Activated CD4-positive, CD25-positive, alpha-beta regulatory T cell (primary cell): ENCODE results near the gene SCGB3A2.

Source experiments
- DNase-seq, 4 experiments: peaks; one replicate each; lab custom pipeline; 2025; lab: John Stamatoyannopoulos, UW

Gene SCGB3A2, protein sequence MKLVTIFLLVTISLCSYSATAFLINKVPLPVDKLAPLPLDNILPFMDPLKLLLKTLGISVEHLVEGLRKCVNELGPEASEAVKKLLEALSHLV

DNA sequence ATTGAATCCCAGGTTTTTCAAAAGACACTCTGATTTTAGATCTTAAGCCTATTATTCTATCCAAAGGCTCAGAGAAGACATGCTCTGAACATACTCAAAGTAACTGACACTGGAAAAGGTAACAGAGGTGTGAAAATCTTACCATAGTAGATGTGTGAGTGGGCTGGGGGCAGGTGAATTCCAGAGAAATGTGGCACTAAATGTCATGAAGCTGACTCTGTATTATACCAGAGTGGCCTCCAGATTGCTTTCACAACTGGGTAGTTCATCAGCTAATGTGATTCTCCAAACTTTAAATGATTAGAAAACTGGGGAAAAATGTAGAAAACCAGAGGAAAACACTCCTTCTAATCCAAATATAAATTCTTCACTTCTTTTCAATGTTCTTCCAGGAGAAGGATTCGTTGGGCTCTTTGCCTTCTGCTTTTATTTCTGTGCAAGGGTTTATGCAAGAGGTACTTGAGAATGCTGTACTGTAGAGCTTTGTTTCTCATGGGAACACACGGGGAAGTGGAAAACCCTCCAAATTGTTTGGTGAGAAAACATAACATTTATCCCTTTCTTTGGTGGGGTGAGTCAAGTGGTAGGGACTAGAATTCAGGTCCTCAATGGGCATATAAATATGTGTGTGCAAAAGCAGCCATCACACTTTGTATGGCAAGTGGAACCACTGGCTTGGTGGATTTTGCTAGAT, at the start of gene SCGB3A2:
SCGB3A2 (plus strand) TSS at position 646 of the 694 bp plus-strand sequence. CDS start 93 bp downstream, outside the sequence.
- no peak for DNase-seq

DNA sequence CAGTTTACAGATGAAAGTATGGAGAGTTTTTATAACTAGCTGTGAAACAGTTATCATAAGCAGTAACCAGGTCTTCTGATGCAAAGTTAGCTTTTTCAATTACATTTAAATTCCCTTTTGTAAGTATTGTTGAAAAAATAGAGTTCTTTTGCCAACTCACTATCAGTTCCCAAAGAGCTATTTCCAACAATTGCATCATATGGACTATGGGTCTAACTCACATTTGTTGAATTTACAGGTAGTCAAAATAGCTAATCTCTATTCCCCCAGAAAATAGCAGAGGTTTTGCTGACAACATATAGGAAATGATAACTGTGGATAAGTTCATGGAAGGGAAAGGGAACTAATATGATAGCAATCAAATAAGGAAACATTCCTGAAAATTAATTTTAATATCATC, 48.5 kb upstream of the SCGB3A2 start:
- no peak for DNase-seq

DNA sequence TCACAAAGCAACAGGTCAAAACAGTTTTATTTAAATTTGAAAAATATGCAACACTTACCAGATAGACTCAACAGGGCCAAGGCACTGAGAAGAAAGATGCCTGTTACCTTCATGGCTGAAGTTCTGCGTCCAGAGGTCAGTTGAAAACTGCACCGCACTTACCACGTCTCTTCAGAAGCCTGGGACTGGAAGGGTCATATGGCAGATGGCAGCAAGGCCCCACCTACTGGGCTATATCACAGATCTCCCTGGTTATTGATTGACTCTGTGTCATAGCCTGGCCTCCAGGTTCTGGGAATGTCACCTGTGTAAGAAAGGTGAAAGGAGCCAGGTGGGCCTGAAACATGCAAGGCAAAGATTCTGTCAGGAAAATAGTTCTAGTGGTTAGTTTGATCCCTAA, 47.0 kb upstream of the SCGB3A2 start, which contains the start of gene SPINK1:
SPINK1 (minus strand) TSS at position 207 of the 400 bp plus-strand sequence; CDS start at position 113, 94 bp downstream.
- DNase-seq: no peak

DNA sequence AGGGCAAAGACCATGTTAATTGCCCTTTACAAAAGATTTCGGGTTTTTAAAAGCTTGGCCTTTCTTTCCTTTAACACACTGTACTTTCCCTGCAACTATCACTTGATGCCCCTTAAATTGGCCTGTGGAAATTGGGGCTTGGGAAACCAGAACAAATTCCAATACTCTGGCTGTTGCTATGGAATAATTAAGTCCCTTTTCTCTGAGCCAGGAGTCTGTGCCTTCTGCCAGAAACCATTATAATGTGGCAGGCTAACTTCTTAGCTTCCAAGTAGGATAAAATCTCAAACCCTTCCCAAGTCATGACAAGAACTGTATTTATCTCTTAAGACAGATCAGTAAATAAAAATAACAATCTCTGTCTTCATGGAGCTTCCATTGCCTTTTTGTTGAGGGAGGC, 46.0 kb upstream of the SCGB3A2 start:
- DNase-seq: no peak

DNA sequence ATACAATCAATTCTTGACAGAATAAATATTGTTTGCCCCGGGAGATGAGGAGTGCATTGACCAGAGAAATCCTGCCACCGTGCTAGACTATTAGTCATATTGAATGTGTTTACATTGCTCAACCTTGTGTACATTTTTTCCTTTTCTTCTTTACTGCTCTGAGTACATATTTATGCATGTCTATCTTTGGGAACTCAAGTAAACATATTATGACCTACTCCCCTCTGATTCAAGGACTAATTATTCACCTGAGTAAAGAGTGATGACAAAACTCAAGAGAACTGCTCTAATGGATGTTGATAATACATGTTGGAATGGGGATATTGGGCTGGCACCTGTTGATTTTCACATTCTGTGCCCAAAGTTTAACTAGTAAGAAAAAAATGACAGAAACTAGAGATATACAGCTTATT, 43.1 kb upstream of the SCGB3A2 start:
- no peak for DNase-seq

DNA sequence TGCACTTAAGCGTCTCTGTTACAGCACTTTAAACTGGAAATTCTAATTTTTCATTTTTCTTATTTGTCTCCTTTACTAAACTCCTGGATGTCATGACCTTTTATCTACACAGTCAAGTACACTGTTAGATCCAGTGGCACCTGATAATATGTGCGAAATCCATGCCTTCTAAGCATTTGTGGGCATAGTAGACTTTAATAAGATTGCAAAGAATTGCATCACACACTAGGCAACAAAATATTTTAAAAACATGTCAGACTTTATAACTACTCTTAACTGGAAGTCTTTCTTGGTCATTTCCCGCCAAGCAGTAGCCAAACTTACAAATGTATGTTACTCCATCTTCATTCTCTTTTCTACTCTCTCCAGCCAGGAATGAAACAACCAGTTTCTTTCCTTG, 42.1 kb upstream of the SCGB3A2 start:
- no peak for DNase-seq

DNA sequence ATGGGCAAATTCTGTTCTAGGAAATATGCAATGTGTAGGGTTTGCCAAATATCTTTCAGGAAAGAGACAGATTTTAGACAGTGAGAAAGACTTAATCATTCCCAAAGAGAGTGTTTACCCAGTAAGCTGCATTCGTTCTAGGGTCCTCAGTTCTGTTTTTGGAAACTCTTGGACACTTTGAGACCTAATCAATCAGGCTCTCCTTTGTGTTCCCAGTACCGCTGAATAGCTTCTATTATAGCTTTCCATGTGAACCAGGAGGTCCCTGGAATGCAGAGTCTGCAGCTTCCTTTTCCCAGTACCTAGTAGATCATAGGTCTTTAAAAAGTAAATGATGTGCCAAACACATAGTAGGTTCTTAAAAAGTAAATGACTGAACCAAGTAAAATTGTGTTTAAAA, 35.6 kb upstream of the SCGB3A2 start:
- no peak for DNase-seq

DNA sequence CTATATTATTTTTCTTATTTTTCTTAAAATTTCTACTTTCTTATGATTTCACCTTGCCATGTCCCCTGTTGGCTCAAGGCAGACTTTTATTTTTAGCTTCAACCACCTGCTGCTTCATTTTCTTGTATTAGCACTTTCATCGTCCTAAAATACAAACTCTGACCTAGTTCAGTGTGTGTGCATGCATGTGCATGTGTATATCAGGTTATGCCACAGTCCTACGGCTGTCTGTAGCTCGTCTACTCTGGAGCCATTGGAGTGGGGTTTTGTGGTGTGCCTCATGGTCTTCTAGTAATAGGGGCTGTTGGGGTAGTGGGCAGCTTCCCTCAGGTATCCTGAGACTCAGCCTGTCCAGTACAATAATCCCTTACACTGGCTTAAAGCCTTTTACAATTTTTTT, 33.7 kb upstream of the SCGB3A2 start:
- DNase-seq: no peak

DNA sequence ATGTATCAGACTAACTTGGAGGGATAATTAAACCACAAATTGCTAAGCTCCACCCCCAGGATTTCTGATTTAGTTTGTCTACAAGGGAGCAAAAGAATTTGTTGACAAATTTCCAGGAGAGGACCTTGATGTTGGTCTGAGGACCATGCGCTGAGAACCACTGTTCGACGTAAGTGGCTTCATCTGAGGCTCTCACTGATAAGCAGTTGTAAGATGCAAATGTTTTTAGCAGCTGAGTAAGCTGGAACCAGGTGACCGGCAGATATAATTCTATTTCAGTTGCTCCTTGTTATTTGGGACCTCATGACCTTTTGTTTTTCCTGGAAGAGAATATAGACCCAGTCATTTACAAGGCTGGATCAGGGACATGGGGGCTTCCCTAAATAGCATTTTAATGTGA, 32.9 kb upstream of the SCGB3A2 start:
- DNase-seq: no peak

DNA sequence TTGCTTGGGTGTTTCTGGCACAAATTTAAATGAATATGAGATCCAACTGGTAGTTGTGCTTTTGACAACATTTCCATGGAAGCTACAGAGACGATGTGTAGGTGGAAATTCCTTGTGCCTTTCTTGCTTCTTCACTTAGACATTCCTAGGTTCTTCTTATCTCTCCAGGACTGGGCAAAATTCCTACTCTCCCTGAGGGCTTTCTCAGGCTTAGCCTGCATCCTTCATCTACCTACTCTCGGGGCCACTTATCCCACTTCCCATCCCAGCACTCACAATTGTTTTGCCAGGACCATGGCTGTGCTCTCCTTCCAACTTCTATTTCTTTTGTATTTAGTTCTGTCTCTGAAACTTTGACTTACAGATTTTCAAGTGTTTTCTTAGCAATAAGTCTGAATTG, 29.3 kb upstream of the SCGB3A2 start:
- DNase-seq: no peak

DNA sequence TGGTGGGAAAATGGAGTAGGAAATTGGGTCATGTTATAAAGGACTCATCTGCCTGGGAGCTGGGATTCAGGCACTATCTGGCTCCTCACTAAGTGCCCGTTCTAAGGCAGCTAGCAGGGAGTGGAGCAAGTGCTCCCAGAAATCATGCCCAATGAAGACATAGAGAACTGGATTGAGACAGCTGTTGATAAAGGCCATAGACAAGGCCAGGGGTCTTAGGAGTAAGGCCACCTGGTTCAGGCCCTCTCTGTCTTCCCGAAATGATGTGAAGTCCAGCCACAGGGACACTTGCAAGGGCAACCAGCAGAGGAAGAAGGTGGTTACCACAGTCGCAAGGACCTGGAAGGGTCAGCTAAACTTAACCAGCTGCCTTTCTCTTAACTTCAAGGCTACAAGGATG, 26.9 kb upstream of the SCGB3A2 start:
- DNase-seq: no peak

DNA sequence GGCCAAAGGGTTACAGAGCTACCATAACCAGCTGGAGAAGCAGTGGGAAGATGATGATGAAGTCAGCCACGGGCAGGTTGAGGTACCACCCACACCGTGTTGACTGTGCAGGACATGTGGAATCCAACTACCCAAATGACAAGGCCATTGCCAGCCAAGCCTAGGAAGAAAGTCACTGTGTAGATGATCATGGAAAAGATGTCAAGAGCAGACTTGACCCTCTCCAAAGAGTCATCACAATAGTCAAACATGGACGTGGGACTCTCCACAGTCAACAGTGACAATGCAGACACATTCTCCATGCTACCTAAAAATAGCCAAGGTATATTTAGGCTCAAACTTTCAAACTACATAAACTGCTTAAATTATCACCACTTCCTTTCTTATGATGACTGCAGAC, 26.1 kb upstream of the SCGB3A2 start:
- no peak for DNase-seq

DNA sequence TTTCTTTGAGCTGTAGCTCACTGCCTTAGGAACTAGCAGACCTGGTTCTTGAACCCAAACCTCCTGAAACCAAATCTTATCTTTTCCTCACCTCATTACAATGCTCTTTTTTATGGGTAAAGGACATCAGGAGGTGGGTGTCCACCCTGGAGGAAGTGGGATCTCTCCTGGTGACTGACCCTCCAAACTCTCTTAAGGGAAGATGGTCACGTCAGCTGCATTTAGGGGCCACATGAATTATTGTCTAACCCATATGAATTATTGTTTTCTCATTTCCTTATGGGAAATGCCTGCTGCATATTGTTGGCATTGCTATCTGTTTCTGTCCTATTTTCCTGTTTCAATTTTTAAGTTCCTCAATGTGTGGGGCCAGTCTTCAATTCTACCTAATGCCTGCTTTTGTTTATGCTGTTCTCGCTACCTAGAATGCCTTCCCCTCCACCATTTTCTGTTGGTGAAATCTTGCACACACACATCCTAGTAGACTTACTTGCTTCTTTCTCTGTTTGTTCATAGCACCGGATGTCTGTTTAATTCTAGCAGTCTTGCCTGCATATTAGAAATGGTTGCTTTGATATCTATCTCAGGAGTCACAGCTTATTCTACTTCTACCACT, 25.0 kb upstream of the SCGB3A2 start:
- no peak for DNase-seq

DNA sequence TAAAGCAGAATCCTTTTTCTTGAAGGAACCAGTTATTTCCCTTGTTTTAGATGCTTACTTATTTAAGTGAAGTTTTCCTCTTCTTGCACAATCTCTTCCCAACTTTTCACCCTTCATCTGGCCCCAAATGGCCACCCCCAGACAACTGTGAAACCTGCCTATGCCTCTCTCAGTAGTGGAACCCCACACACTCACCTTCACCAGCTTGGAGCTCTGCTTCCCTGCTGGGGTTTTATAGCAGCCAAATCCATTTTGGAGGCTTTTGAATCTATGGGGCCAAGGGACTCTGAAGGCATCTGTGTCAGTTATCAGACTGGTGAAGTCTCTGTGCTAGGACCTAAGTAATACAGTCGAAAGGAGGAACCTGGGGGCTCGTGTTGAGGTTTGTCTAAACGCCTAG, 24.2 kb upstream of the SCGB3A2 start:
- DNase-seq: no peak

DNA sequence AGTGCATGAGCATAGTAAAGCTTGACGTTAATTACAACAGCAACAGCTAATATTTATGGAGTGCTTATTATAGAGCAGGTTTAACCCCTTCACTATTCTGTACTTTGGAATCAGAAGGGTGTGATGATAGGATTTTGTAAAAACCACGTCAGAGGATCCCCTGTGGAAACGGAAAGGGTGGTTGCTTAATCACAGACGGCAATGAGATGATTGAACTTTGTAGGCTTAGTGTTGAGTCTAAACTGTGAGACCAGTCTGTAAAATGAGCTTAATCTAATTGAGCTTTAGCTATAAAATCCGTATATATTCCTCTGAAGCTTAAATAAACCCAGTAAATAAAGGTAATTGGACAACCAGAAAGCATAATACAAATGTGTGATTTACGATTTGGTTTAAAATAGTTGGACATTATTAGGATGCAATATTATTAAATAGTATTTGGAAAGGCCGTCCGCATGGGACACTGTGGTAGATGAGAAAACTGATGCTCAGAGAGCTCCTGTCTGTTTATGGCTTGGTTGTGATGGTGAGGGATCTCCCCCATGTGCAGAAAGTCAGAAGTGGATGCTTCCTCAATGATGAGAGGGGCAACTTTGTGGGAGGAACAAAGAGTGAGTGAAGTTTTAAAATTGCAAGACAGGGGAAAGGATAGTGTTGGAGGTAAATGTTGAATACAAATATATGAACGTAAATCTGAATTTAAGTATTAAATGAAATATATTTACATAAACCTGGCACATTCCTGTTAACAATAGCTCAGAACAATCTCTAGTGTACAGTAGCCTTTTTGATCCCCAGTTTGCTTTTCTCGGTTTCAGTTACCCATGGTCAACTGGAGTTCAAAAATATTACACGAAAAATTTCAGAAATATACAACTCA, 23.4 kb upstream of the SCGB3A2 start:
- DNase-seq: no peak

DNA sequence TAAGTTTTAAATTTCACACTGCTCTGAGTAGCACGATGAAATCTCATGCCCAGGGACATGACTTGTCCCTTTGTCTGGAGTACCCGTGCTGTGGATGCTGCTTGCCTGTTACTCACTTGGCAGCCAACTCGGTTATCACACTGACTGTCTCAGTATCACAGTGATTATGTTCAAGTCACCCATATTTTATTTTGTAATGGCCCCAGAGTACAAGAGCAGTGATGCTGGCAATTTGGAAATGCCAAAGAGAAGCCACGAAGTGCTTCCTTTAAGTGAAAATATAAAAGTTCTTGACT, 22.8 kb upstream of the SCGB3A2 start:
- no peak for DNase-seq

DNA sequence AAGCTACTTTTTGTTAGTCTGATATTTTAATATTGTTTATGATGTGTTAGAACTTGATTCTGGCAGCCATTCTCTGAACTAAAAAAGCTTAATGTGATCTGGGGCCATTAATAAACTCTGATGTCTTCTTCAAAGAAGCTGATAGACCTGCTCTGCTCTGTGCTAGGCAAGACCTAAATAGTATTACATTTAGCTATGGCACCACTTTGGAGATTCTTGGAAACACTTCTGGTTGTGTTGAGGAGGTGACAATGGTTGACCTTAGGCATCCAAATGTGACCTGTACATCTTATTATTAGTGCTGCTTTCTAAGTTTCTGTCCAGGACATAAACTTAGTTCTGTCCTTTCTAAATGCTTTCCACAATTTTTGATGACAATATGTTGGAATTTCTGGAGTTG, 21.7 kb upstream of the SCGB3A2 start:
- DNase-seq: no peak

DNA sequence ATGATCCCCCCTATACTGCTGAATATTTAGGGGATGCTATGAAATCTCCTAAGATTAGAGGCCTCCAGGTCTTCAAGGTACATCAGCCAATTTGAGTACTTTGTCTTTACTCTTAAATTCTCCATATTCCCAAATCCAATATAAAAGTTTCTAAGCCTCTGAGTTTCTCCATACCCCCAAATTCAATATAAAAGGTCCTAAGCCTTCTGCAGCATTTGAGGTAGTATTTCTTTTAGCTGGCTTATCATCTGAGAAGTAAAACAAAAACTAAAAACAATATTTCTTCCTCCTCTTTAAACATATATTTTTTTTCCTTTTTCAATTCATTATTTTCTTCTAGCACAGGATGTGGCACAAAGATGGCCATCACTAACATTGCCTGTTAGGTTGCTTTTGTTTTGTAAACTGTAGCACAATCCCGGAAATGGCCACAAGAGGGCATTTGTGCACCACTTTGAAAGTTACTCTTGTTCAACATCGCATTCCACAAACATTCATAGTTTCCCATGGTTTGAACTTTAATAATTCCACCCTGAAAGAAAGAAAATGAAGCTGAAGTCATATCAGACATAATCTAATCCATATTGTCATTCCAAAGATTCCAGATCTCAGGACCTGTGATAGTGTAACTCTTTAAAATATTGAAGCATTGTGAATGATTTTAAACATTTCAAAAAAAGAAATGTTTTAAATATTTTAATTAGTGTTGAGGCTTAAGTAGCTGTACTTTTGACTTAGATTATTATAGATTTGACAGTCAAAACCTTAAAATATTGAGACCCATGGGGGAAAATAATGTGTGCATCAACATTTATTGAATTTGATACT, 21.0 kb upstream of the SCGB3A2 start:
- peak in 1 of 4 experiments; percentile 3 for DNase-seq

DNA sequence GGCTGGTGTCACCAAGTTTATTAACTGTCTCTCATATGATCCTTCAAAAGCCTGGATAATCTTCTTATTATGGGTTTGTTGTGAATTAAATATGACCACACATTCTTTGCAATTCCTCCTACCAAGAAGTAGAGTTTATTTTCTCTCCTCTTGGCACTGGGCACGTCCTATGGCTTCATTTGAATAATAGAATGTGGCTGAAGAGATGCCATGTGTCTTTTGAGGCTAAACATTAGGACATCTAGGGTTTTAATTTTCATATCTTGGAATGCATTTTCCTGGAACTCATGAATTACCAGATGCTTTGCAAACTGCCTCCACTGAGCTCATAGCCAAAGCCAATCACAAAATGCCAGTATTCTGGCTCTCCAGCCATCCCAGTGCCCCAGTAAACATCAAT, 19.9 kb upstream of the SCGB3A2 start:
- DNase-seq: no peak

DNA sequence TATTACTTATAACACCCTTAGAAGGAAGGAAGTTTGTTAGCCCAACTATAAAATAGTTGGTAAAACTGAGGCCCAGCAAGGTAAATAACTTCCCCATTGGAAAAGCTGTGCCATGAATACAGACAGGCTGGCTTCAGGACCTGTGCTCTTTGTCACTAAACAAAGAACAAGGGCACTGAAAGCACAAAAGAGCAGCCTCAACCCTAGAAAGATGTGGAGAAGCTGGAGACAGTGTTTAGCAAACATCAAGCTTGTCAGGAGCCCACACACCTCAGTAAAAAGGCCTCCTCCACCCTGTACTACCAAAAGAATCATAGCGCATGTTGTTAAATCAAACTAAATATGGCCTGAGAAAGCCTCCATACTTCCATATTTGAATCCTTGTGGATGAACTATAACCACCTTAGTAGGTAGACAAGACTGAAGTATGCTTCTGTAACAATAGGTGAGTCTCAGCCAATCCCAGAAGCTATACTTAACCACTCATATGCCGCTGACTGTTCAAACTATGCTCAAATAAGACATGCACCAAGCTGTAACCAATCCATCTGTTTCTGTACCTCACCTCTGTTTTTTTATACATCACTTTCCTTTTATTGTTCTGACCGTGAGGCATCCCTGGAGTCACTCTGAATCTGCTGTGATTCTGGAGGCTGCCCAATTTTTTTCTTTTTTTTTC, 18.4 kb upstream of the SCGB3A2 start:
- no peak for DNase-seq

DNA sequence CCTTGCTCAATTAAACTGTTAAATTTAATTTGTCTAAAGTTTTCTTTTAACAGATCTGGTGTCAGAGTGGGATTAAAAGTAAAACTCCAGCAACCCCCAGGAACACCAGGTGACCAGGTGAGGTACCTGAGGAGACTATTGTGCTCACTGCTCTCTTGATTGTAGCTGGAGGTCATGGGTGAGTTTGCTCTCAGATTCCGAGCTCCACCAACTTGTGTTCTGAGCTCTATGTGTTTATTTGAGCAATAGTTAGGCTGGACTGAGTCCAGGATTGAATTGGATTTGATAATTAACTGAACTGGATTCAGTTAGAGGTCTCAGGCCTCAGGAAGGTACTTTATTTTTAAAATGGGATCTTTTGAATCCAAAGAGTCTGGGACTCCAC, 17.9 kb upstream of the SCGB3A2 start:
- no peak for DNase-seq
